ENCODE data around the gene ZG16B.

GRCh38 chr16:2857451-2858244, 27.5 kb downstream of the ZG16B start, which contains the start of gene PRSS22:
- no peak for TF ChIP-seq CTCF (IDR thresholded peaks at IDR 0.05)
- no peak for TF ChIP-seq POLR2A (IDR thresholded peaks at IDR 0.05)
- no peak for TF ChIP-seq POLR2AphosphoS5 (IDR thresholded peaks at IDR 0.05)
